ENCODE results near the gene TNNI2.

TNNI2 gene

DNA sequence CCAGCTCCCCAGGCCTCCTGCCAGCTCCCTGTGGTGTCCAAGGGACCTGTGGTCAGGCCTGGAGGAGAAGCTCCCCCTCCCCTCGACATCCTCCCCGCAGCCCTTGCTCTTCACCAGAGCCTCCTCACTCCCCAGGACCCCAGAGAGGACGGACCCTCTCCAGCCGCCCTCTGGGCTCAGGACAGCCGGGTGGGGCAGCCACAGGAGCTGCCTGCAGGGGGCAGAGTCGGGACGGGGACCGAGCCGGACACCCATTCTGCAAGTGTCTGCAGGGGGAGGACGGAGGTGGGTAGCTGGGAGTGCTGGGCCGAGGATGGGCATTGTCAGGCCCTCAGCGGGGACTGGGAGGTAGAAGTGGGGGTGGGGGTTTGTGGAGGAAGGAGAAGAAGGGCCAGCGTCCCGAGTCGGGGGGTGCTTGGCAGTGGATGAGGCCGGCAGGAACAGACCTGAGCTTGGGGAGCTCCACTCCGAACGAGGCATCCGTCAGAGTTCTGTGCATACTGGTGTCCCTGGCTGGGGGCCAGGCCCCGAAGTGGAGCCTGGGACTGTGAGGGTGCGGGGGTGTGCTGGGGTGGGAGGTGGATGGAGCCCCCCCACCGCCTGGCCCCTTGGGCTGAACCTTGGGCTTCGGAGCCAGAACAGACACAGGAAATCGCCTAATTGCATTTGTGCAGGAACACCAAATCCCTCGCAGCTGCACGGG, 37.7 kb downstream of the TNNI2 start:
- Histone ChIP-seq H3K27ac (peak overlapping the region in 1 of 2 donors; percentile 91), H3K4me3 (peak overlapping the region; percentile 45)
- TF ChIP-seq, protein P1, sequence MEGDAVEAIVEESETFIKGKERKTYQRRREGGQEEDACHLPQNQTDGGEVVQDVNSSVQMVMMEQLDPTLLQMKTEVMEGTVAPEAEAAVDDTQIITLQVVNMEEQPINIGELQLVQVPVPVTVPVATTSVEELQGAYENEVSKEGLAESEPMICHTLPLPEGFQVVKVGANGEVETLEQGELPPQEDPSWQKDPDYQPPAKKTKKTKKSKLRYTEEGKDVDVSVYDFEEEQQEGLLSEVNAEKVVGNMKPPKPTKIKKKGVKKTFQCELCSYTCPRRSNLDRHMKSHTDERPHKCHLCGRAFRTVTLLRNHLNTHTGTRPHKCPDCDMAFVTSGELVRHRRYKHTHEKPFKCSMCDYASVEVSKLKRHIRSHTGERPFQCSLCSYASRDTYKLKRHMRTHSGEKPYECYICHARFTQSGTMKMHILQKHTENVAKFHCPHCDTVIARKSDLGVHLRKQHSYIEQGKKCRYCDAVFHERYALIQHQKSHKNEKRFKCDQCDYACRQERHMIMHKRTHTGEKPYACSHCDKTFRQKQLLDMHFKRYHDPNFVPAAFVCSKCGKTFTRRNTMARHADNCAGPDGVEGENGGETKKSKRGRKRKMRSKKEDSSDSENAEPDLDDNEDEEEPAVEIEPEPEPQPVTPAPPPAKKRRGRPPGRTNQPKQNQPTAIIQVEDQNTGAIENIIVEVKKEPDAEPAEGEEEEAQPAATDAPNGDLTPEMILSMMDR (IDR thresholded peaks at IDR 0.05) = peak; percentile 15
- DNase-seq (ENCODE audit: low spot score) = no peak

- H3K27ac ChIP-seq = peak overlapping the region in 1 of 2 donors; percentile 91
- H3K4me3 ChIP-seq = peak overlapping the region; percentile 45
- peak; percentile 77 for DNase-seq (ENCODE audit: low spot score)
- TF ChIP-seq, protein P1 (IDR thresholded peaks at IDR 0.05) = no peak
Observed at GRCh38 chr11:1877211-1878136, 38.7 kb downstream of the TNNI2 start.

GRCh38 chr11:1878137-1879031, 39.6 kb downstream of the TNNI2 start:
- H3K27ac ChIP-seq = peak overlapping the region in 1 of 2 donors; percentile 91
- TF ChIP-seq, protein P1 (IDR thresholded peaks at IDR 0.05) = no peak
- H3K4me3 ChIP-seq = no peak overlapping the region
- DNase-seq (ENCODE audit: low spot score) = peak; percentile 73

DNA sequence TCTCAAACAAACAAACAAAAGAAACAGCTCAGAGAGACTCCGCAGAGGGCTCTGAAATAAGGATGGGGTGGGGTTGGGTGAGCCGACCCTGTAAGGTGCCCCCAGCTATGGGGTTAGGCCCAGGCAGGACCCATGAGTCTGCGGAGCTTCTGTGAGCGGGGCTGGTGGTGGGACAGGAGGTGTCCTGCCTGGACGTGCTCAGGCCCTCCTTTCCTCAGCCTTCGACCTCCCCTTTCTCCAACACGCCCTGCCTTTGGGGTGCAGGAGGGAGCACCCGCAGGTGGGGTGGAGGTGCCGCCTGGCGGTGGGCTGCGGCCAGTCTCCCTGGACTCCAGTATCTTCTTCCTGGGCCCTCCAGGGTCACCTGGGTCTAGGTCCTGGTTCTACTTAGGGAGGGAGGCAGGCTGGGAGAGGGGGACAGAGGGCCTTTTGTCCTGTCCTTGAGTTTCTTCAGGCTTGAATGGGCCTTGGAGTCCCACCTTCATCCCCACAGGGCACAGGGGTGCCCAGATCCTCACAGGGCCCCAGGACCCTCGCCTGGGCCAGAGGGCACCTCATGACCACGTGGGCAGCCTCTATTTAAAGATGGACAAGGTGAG, 40.7 kb downstream of the TNNI2 start:
- TF ChIP-seq, protein P1 (IDR thresholded peaks at IDR 0.05) = no peak
- Histone ChIP-seq H3K27ac (peak overlapping the region in 1 of 2 donors; percentile 91), H3K4me3 (no peak overlapping the region)
- DNase-seq (ENCODE audit: low spot score) = peak; percentile 71

- TF ChIP-seq, protein P1 (IDR thresholded peaks at IDR 0.05) = no peak
- Histone ChIP-seq H3K4me3 (no peak overlapping the region), H3K27ac (peak overlapping the region; percentile 73 to 91)
- peak; percentile 81 for DNase-seq (ENCODE audit: low spot score)
Observed at GRCh38 chr11:1879941-1880720, 41.4 kb downstream of the TNNI2 start.

Measured in coronary artery (tissue), 2 donors.